Measurements from ENCODE around the gene CAVIN3.

DNA sequence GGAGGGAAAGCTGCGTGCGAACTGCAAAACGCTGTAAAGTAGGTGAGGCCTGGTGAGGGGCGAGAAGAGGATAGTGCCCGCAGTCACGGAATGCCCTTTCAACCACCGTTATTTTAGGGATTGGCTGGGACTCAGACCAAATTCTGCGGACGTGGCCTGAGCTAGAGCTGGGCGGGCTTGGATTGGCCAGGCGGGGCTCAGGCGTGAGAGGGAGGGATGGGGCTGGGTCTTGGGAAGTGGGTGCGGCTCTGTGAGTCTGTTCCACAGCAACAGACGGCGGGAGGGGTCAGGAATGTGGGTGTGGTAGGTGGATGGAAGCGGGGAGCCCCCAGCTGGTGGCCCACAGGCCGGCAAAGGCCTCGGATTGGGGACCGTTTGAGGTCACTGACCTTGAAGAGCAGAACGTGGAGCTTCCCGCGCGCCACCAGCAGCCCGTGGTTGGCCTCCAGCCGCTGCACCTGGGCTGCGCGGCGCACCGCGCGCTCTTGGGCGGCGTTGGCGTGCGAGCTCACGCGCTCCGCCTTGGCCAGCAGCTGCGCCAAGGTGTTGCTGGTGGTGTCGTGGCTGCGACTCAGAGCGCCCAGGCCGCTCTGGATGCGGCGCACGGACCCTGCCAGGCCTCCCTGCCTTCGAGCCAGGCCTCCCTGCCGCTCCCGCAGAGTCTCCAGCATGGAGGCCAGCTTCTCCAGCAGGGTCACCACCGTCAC is 444 bp downstream of the CAVIN3 start:
- TF ChIP-seq, protein P1, sequence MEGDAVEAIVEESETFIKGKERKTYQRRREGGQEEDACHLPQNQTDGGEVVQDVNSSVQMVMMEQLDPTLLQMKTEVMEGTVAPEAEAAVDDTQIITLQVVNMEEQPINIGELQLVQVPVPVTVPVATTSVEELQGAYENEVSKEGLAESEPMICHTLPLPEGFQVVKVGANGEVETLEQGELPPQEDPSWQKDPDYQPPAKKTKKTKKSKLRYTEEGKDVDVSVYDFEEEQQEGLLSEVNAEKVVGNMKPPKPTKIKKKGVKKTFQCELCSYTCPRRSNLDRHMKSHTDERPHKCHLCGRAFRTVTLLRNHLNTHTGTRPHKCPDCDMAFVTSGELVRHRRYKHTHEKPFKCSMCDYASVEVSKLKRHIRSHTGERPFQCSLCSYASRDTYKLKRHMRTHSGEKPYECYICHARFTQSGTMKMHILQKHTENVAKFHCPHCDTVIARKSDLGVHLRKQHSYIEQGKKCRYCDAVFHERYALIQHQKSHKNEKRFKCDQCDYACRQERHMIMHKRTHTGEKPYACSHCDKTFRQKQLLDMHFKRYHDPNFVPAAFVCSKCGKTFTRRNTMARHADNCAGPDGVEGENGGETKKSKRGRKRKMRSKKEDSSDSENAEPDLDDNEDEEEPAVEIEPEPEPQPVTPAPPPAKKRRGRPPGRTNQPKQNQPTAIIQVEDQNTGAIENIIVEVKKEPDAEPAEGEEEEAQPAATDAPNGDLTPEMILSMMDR (optimal IDR thresholded peaks at IDR 0.05 in 1 of 3, IDR thresholded peaks at IDR 0.05 in 1 of 3, conservative IDR thresholded peaks at IDR 0.05 in 1 of 3; ENCODE audit: extremely low read depth in 1 of 3, insufficient read depth in 2 of 3, low read length in 3 of 3): no peak
- no peak for TF ChIP-seq EZH2 (IDR thresholded peaks at IDR 0.05; ENCODE audit: low read length)
